Vagina (tissue), 2 donors: ENCODE measurements around the gene PI4KA.

Experiments
- POLR2A ChIP-seq, 2 donors: fragments of 450-650 bp; IDR thresholded peaks; one replicate each; pipeline ENCODE4 v1.6.1; 2017; ENCODE audit warnings: antibody characterized with exemption in 2 of 2, mild to moderate bottlenecking in 2 of 2, moderate library complexity in 2 of 2
- TF ChIP-seq, protein P1 (sequence below), 3 experiments: fragments of 450-650 bp in 2 of 3; fragments of 200-600 bp in 1 of 3; sonication (generic) in 1 of 3; IDR thresholded peaks; one replicate each; pipeline ENCODE4 v1.5.1; 2017 to 2019; ENCODE audit warnings: antibody characterized with exemption in 3 of 3, mild to moderate bottlenecking in 2 of 3, moderate library complexity in 2 of 3

GRCh38 chr22:20756846-20757245 is 101.8 kb downstream of the PI4KA start:
- TF ChIP-seq, protein P1, sequence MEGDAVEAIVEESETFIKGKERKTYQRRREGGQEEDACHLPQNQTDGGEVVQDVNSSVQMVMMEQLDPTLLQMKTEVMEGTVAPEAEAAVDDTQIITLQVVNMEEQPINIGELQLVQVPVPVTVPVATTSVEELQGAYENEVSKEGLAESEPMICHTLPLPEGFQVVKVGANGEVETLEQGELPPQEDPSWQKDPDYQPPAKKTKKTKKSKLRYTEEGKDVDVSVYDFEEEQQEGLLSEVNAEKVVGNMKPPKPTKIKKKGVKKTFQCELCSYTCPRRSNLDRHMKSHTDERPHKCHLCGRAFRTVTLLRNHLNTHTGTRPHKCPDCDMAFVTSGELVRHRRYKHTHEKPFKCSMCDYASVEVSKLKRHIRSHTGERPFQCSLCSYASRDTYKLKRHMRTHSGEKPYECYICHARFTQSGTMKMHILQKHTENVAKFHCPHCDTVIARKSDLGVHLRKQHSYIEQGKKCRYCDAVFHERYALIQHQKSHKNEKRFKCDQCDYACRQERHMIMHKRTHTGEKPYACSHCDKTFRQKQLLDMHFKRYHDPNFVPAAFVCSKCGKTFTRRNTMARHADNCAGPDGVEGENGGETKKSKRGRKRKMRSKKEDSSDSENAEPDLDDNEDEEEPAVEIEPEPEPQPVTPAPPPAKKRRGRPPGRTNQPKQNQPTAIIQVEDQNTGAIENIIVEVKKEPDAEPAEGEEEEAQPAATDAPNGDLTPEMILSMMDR (IDR thresholded peaks at IDR 0.05): no peak
- no peak for TF ChIP-seq POLR2A (IDR thresholded peaks at IDR 0.05)
